GM12873 (cell line): ENCODE results near the gene SLC25A22.

ENCODE experiments used
- CTCF ChIP-seq: IDR thresholded peaks from 2 replicates; pipeline ENCODE4 v1.5.1; 2012; ENCODE audit warnings: low read depth, mild to moderate bottlenecking, moderate library complexity, low read length, control low read depth; ENCODE audit not compliant: insufficient read depth; ENCODE audit errors: missing control alignments

SLC25A22 gene

GRCh38 chr11:792535-792821 is 5.6 kb downstream of the SLC25A22 start:
- no peak for TF ChIP-seq CTCF

GRCh38 chr11:791658-792534 is 6.2 kb downstream of the SLC25A22 start:
- TF ChIP-seq CTCF = no peak

DNA sequence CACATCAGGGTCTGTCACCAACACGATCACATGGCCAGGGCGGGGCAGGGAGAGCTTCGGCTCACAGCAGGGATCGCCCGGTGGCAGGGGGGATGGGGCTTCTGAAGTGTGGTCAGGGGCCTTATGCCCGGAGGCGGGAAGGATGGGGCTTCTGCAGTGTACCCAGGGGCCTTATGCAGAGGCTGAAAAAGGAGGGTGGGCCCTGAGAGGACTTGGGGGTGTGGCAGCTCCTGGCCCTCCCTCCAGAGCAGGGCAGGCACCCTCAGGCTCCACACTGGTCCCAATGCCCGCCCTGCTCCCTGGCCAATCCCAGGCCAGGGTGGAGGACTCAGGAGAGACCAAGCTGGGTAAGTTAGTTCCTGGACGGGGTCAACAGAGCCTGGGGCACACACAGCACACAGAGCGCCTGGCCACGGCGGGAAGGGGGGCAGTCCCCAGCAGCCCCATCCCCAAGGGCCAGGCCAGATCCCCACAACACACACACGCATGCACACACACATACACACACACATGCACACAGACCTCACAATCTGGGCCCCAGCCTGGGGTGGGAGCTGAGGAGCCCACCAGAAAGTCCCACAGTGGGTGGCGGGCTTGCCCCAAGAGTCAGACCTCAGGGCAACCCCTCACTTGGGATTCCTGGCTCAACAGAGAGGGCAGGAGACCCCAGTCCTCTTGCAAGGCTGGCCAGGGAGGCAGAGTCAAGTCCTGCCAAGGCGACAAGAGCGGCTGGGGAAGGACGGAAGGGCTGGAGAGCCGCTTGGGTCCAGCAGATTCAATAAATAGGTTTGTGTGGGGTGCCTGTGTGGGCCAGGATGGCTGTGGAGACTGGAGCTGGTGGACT is 7.1 kb downstream of the SLC25A22 start:
- no peak for TF ChIP-seq CTCF

DNA sequence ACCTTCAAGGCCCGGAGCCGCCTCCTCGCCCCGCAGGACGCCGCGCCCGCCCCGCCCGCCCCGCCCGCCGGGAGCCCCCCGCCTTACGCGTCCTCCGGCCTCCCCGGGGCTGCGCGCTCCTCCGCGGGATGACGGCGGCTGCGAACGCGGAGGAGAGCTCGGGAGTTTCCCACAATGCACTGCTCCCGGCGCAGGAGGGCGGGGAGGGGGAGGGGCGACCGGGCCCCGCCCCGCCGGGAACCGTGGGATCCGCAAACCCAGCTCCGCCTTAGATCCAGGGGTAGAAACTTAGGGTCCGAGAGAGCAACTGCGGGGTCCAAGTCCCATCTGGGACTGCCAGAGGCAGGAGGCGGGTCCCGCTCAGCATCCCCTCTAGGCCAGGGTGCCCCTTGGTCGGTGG is 8.1 kb downstream of the SLC25A22 start, which contains the start of gene CEND1:
Gene CEND1, minus strand, starts transcription at position 148 of the 400 bp plus-strand sequence. CDS start 1,514 bp downstream, outside the sequence.
- TF ChIP-seq CTCF = no peak

DNA sequence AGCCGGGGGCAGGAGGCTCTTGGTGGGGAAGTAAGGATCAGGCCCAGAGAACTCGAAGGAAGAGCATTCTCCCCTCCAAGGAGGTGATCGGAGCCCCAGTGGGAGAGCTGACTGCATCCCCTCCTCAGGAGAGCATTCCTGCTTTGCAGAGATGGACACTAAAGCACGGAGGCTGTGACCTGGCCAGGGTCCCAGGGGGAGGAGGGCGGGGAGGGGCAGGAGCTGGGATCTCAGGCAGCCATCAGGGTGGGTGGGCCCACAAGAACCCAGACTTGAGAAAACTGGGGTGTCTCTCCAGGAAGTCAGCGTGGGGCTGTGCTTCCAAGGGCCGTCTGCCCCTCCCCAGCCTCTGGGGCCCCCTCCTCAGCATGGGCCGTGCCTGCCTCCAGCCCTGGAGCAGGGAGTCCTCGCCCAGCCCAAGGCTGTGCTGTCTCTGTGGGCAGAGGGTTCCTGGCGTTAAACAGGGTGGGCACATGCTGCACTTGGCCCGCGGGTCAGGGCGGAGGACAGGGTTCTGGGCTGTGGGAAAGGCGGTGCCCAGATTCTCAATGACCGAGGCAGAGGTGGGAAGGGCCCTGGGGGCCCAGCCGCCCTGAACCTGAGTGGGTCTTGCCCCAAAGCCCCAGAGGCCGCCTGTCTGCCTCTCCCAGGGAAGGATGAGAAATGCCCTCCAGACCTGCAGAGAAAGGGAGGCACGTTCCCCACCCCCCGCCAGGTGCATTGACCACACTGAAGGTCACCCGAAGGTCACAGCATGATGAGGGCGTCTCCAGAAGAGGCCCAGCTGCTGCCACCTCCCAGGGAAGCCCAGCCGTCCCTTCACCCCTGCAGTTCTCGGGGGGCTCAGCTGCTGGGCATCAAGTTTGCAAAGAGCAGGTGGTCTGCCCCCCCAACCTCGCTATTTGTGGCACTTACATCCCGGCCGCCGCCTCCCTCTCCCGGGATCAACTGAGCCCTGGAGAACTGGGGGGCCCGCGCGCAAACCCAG is 8.8 kb downstream of the SLC25A22 start:
- TF ChIP-seq CTCF = no peak

- peak; percentile 25 for TF ChIP-seq CTCF
Observed at GRCh38 chr11:788009-788640, 10.0 kb downstream of the SLC25A22 start.
